BE2C (cell line): ENCODE data around the gene DOK6.

Experiments used
- DNase-seq: peaks from one replicate; pipeline ENCODE4 v3.0.0-alpha.2; 2020
- H3K27me3 ChIP-seq: fragments of 250-450 bp; sonication (Bioruptor Pico); 2 replicates; pipeline ENCODE4 v1.5.1; 2020; ENCODE audit warnings: mild to moderate bottlenecking
- H3K36me3 ChIP-seq: fragments of 250-450 bp; sonication (Bioruptor Pico); 2 replicates; pipeline ENCODE4 v1.5.1; 2020; ENCODE audit warnings: mild to moderate bottlenecking
- H3K4me1 ChIP-seq: fragments of 250-450 bp; sonication (Bioruptor Pico); 2 replicates; pipeline ENCODE4 v1.5.1; 2020
- H3K4me3 ChIP-seq: 2 replicates; pipeline ENCODE4 v1.5.1; 2011; ENCODE audit warnings: low read depth, low read length
- H3K9me3 ChIP-seq: fragments of 250-450 bp; sonication (Bioruptor Pico); 2 replicates; pipeline ENCODE4 v1.5.1; 2020
- TF ChIP-seq, protein P1 (sequence below): IDR thresholded peaks from 2 replicates; pipeline ENCODE4 v1.5.1; 2012; ENCODE audit warnings: mild to moderate bottlenecking, low read depth, low read length

Gene DOK6

DNA sequence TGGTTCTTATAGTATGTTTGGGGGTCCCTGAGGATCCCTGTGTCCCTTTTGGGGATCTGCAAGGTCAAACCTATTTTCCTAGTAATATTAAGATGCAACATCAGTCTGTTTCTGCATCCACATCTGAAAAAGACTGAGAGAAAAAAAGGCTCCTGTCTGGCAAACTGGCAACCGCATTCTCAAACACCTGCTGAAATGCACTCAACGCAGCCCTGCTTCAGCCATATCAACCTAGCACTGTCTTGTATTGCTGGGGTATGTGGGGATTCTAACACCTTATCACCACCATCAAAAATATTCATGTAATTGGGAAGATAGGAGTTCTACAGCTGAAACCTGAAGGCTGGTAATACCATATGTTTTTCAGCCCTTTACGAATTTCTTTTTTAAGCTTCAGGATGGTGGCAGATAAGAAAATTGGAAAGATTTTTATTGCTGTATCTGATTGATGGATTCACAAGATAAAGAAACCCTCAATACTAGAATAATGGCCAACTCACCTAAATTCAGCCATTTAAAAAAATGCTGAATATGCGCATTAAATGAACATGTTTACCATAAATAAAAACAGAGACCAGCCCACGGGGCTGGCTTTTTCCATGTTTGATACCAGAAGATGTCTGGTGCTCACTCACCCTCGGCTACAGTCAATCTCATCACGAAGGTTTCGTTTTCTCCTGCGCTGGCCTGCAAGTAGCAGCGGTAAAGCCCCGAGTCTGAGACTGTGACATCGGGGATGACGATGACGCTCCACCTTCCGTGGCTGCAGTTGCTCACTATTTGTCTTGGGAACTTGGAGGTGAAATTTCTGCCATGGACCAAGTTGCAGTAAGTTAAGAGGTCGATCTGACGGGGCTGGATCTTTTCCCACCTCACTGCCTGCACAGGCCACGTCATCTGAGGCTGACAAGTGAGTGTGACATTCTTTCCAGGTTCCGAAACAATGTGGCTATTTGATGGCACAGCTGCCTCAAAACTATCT is 494.7 kb downstream of the DOK6 start:
- TF ChIP-seq, protein P1, sequence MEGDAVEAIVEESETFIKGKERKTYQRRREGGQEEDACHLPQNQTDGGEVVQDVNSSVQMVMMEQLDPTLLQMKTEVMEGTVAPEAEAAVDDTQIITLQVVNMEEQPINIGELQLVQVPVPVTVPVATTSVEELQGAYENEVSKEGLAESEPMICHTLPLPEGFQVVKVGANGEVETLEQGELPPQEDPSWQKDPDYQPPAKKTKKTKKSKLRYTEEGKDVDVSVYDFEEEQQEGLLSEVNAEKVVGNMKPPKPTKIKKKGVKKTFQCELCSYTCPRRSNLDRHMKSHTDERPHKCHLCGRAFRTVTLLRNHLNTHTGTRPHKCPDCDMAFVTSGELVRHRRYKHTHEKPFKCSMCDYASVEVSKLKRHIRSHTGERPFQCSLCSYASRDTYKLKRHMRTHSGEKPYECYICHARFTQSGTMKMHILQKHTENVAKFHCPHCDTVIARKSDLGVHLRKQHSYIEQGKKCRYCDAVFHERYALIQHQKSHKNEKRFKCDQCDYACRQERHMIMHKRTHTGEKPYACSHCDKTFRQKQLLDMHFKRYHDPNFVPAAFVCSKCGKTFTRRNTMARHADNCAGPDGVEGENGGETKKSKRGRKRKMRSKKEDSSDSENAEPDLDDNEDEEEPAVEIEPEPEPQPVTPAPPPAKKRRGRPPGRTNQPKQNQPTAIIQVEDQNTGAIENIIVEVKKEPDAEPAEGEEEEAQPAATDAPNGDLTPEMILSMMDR: no peak
- Histone ChIP-seq H3K4me1 (no peaks in the 10 kb centered on the region), H3K27me3 (no peaks in the 10 kb centered on the region), H3K9me3 (no peaks in the 10 kb centered on the region), H3K36me3 (no peaks in the 10 kb centered on the region), H3K4me3 (no peak overlapping the region)
- DNase-seq: no peak

- Histone ChIP-seq H3K4me1 (no peaks in the 10 kb centered on the region), H3K9me3 (no peaks in the 10 kb centered on the region), H3K36me3 (no peaks in the 10 kb centered on the region), H3K27me3 (no peaks in the 10 kb centered on the region), H3K4me3 (no peak overlapping the region)
- TF ChIP-seq, protein P1: no peak
- DNase-seq: no peak
Measured at GRCh38 chr18:69897397-69898108, 496.9 kb downstream of the DOK6 start.

DNA sequence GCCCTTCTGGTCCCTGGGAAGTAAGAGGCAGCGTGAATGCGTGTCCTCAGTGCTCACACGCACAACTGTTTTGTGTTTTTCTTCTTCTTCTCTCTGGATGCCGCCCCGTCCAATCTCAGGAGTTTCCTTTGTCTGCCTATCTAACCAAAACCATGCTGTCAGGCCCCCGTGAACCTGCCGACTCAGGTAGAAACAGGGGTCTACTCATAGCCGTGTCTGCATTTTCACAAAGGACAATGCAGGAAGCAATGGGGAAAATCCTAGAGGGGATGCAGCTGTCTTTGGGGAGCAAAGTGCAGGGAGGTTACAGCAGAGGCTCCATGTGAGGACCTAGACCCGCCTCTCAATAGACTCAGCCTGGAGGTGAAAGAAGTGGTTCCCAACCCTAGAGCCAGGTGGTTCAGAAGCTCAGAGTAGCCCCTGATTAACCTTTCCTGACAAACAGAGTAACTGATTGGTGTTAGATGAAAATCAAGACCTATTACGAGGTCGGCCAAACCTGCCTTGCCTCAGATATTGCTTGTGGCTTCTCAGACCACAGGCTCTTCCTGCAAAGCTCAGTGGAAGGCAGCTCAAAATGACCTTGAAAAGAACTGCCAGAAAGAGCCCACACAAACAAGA is 497.7 kb downstream of the DOK6 start:
- DNase-seq: no peak
- no peak overlapping the region for H3K4me3 ChIP-seq

More for the DNA sequence above, 497.7 kb downstream of the DOK6 start:
- TF ChIP-seq, protein P1: no peak
- Histone ChIP-seq H3K36me3 (no peaks in the 10 kb centered on the region), H3K4me1 (no peaks in the 10 kb centered on the region), H3K9me3 (no peaks in the 10 kb centered on the region), H3K27me3 (no peaks in the 10 kb centered on the region)
